Endodermal cell (in vitro differentiated cells): Measurements from ENCODE around the gene DPP3. TPM values are rescaled to one million over a fixed set of nuclear protein-coding genes. Genes with fewer than 3 reads are reported as not detected.

Experiments used
- DNase-seq: peaks from one replicate; pipeline ENCODE4 v3.0.0-alpha.2; 2017
- H3K27ac ChIP-seq: 2 replicates; pipeline ENCODE4 v1.5.1; 2013; ENCODE audit warnings: mild to moderate bottlenecking, low read depth, low read length, moderate library complexity
- H3K27me3 ChIP-seq: 2 replicates; pipeline ENCODE4 v1.6.1; 2013; ENCODE audit warnings: mild to moderate bottlenecking, low read length, moderate library complexity; ENCODE audit not compliant: insufficient read depth, control insufficient read depth, poor library complexity, severe bottlenecking
- H3K36me3 ChIP-seq: 2 replicates; pipeline ENCODE4 v1.7.0; 2013; ENCODE audit warnings: mild to moderate bottlenecking, low read length, moderate library complexity; ENCODE audit not compliant: control insufficient read depth, insufficient read depth
- H3K4me1 ChIP-seq: one replicate; pipeline ENCODE4 v1.7.0; 2013; ENCODE audit warnings: low read length; ENCODE audit not compliant: control insufficient read depth, insufficient read depth
- H3K4me3 ChIP-seq: 2 replicates; pipeline ENCODE4 v1.5.1; 2013; ENCODE audit warnings: mild to moderate bottlenecking, low read length, moderate library complexity
- H3K9ac ChIP-seq: 2 replicates; pipeline ENCODE4 v1.6.1; 2013; ENCODE audit warnings: mild to moderate bottlenecking, low read length, moderate library complexity; ENCODE audit not compliant: poor library complexity, severe bottlenecking; ENCODE audit errors: extremely low read depth
- H3K9me3 ChIP-seq: 2 replicates; pipeline ENCODE4 v1.6.1; 2013; ENCODE audit warnings: mild to moderate bottlenecking, low read length, moderate library complexity; ENCODE audit not compliant: control insufficient read depth
- H3K27ac Mint-ChIP-seq: 2 replicates; pipeline ENCODE4 v1.8.0; 2020; ENCODE audit warnings: mixed read lengths
- H3K27me3 Mint-ChIP-seq: 2 replicates; pipeline ENCODE4 v1.8.0; 2021; ENCODE audit warnings: mild to moderate bottlenecking, mixed read lengths; ENCODE audit not compliant: insufficient read depth
- H3K36me3 Mint-ChIP-seq: 2 replicates; pipeline ENCODE4 v1.8.0; 2020; ENCODE audit warnings: low read depth, mixed read lengths
- H3K4me1 Mint-ChIP-seq: 2 replicates; pipeline ENCODE4 v1.8.0; 2020; ENCODE audit warnings: mixed read lengths
- H3K4me3 Mint-ChIP-seq: 2 replicates; pipeline ENCODE4 v1.8.0; 2020; ENCODE audit warnings: mild to moderate bottlenecking, moderate library complexity, mixed read lengths
- H3K9me3 Mint-ChIP-seq: 2 replicates; pipeline ENCODE4 v1.8.0; 2020; ENCODE audit warnings: mild to moderate bottlenecking, mixed read lengths
- CTCF ChIP-seq: fragments of 200-600 bp; sonication (generic); conservative IDR thresholded peaks from 2 replicates; pipeline ENCODE4 v1.5.0; 2021; ENCODE audit warnings: antibody characterized with exemption, mild to moderate bottlenecking
- WGBS, 2 experiments: methylation state at CpG; one replicate each; pipeline versions ENCODE4 v1.1.5 to v1.1.7; 2013; ENCODE audit warnings: missing lambda C conversion rate in 2 of 2, mixed read lengths in 1 of 2; ENCODE audit not compliant: insufficient coverage in 1 of 2, insufficient read length in 1 of 2; 5-methylcytosine and 5-hydroxymethylcytosine counted together
- total RNA-seq, 2 donors: library from RNA; stranded (reverse); fragmentation: NEBNext Ultra II Directional in 1 of 2; extraction: Animal tissue kit (Norgen Biotek cat#: 25700) in 1 of 2; gene quantifications; 2 replicates in 1 of 2; 3 replicates in 1 of 2; pipeline ENCODE4 v1.2.1, GENCODE V29; 2021

DPP3 gene
- total RNA-seq, 2 donors from 2014 or later: 84.8 to 86.3 TPM

- H3K4me1 Mint-ChIP-seq: no peaks in the 10 kb centered on the region
- no peak overlapping the region for H3K27ac Mint-ChIP-seq
- H3K9me3 Mint-ChIP-seq: peaks cover 2% of the 10 kb centered on the region
- H3K36me3 ChIP-seq: no peaks in the 10 kb centered on the region
- H3K36me3 Mint-ChIP-seq: no peaks in the 10 kb centered on the region
- no peaks in the 10 kb centered on the region for H3K9me3 ChIP-seq
- H3K9ac ChIP-seq: no peak overlapping the region
- no peak overlapping the region for H3K4me3 ChIP-seq
- peaks cover 40% of the 10 kb centered on the region for H3K27me3 Mint-ChIP-seq
- WGBS, 2 experiments: 73 to 88% methylated on average over 2 to 3 of the region's 3 CpGs
- H3K4me3 Mint-ChIP-seq: no peak overlapping the region
- TF ChIP-seq CTCF: no peak
- no peak for DNase-seq
- H3K4me1 ChIP-seq: no peaks in the 10 kb centered on the region
- no peak overlapping the region for H3K27ac ChIP-seq
- H3K27me3 ChIP-seq: no peaks in the 10 kb centered on the region
Observed at GRCh38 chr11:66454828-66455227, 25.4 kb upstream of the DPP3 start.

- no peaks in the 10 kb centered on the region for H3K36me3 ChIP-seq
- no peaks in the 10 kb centered on the region for H3K4me1 Mint-ChIP-seq
- H3K27ac Mint-ChIP-seq: no peak overlapping the region
- DNase-seq: no peak
- 91% methylated on average over 6 of the region's 6 CpGs for WGBS, 2 experiments
- no peak overlapping the region for H3K4me3 Mint-ChIP-seq
- H3K27me3 Mint-ChIP-seq: peaks cover 26% of the 10 kb centered on the region
- peaks cover 13% of the 10 kb centered on the region for H3K9me3 ChIP-seq
- H3K9me3 Mint-ChIP-seq: peaks cover 7% of the 10 kb centered on the region
- no peaks in the 10 kb centered on the region for H3K4me1 ChIP-seq
- H3K9ac ChIP-seq: no peak overlapping the region
- no peak overlapping the region for H3K4me3 ChIP-seq
- H3K27ac ChIP-seq: no peak overlapping the region
- no peak for TF ChIP-seq CTCF
- no peaks in the 10 kb centered on the region for H3K27me3 ChIP-seq
- no peaks in the 10 kb centered on the region for H3K36me3 Mint-ChIP-seq
Observed at GRCh38 chr11:66457826-66458225, 22.4 kb upstream of the DPP3 start.

GRCh38 chr11:66459138-66459778 is 21.0 kb upstream of the DPP3 start:
- Histone ChIP-seq H3K9ac (no peak overlapping the region), H3K4me3 (no peak overlapping the region), H3K36me3 (no peaks in the 10 kb centered on the region), H3K27ac (no peak overlapping the region), H3K27me3 (no peaks in the 10 kb centered on the region), H3K9me3 (peaks cover 22% of the 10 kb centered on the region), H3K4me1 (no peaks in the 10 kb centered on the region)
- no peak for TF ChIP-seq CTCF
- DNase-seq: no peak
- H3K9me3 Mint-ChIP-seq: peaks cover 16% of the 10 kb centered on the region
- no peaks in the 10 kb centered on the region for H3K4me1 Mint-ChIP-seq
- 76 to 86% methylated on average over 3 to 5 of the region's 5 CpGs for WGBS, 2 experiments
- H3K27ac Mint-ChIP-seq: no peak overlapping the region
- peaks cover 24% of the 10 kb centered on the region for H3K27me3 Mint-ChIP-seq
- H3K4me3 Mint-ChIP-seq: no peak overlapping the region
- no peaks in the 10 kb centered on the region for H3K36me3 Mint-ChIP-seq
